ENCODE results near the gene CFAP161.

Gene CFAP161

GRCh38 chr15:81191701-81192100 lies 57.6 kb downstream of the CFAP161 start:
- Histone ChIP-seq H3K27ac (ENCODE audit: low read length) (no peak overlapping the region), H3K36me3 (replicated peaks; ENCODE audit: insufficient read depth, low read length) (no peaks in the 10 kb centered on the region), H3K9me2 (replicated peaks; ENCODE audit: insufficient read depth, low read length) (no peaks in the 10 kb centered on the region), H3K79me2 (ENCODE audit: low read length) (no peaks in the 10 kb centered on the region), H3K9ac (ENCODE audit: low read length) (no peak overlapping the region), H4K20me1 (ENCODE audit: insufficient read depth, low read length) (no peaks in the 10 kb centered on the region), H3K27me3 (replicated peaks; ENCODE audit: insufficient read depth, low read length) (no peaks in the 10 kb centered on the region), H3K4me2 (ENCODE audit: low read depth, low read length) (no peak overlapping the region), H3K4me3 (ENCODE audit: low read length) (no peak overlapping the region), H3F3A (ENCODE audit: insufficient read depth, low read length) (no peaks in the 10 kb centered on the region), H3K9me3 (replicated peaks; ENCODE audit: insufficient read depth, low read length) (no peaks in the 10 kb centered on the region), H2AFZ (ENCODE audit: low read length) (no peak overlapping the region), H3K4me1 (ENCODE audit: low read length) (no peaks in the 10 kb centered on the region)
- TF ChIP-seq CTCF (IDR thresholded peaks at IDR 0.05; ENCODE audit: low read length) = no peak
- TF ChIP-seq EZH2phosphoT487 (IDR thresholded peaks at IDR 0.05; ENCODE audit: low read length) = no peak
- TF ChIP-seq EZH2 (optimal IDR thresholded peaks at IDR 0.05; ENCODE audit: low read depth, low read length) = no peak
- DNase-seq = no peak

DNA sequence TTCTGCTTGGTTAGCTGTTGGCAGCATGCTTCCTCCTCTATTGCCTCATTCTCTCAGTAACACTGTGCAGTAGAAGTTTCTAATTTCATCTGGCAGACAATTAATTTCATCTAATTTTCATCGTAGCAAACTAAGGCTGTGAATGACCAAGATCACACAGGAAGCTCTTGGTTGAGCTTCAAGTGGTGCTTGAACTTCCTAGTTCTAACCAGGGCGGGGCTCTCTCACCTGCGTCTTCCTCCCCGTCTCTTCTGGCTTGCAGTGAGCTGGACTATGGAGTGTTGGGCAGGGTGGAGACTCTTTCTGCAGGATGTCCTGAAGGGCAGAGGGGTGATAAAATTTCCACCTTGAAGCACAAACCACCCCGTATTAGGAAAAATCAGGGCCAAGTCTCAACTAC lies 60.7 kb downstream of the CFAP161 start:
- H3K4me3 ChIP-seq (ENCODE audit: low read length) = no peak overlapping the region
- H3K79me2 ChIP-seq (ENCODE audit: low read length) = no peaks in the 10 kb centered on the region
- DNase-seq = no peak
- H3K9ac ChIP-seq (ENCODE audit: low read length) = no peak overlapping the region
- H3K4me2 ChIP-seq (ENCODE audit: low read depth, low read length) = no peak overlapping the region
- H3K4me1 ChIP-seq (ENCODE audit: low read length) = no peaks in the 10 kb centered on the region
- no peaks in the 10 kb centered on the region for H3F3A ChIP-seq (ENCODE audit: insufficient read depth, low read length)
- no peaks in the 10 kb centered on the region for H3K9me3 ChIP-seq (replicated peaks; ENCODE audit: insufficient read depth, low read length)
- no peaks in the 10 kb centered on the region for H3K27me3 ChIP-seq (replicated peaks; ENCODE audit: insufficient read depth, low read length)
- H2AFZ ChIP-seq (ENCODE audit: low read length) = no peak overlapping the region
- TF ChIP-seq EZH2 (optimal IDR thresholded peaks at IDR 0.05; ENCODE audit: low read depth, low read length) (no peak), EZH2phosphoT487 (IDR thresholded peaks at IDR 0.05; ENCODE audit: low read length) (no peak), CTCF (IDR thresholded peaks at IDR 0.05; ENCODE audit: low read length) (no peak)
- no peaks in the 10 kb centered on the region for H3K9me2 ChIP-seq (replicated peaks; ENCODE audit: insufficient read depth, low read length)
- no peak overlapping the region for H3K27ac ChIP-seq (ENCODE audit: low read length)
- no peaks in the 10 kb centered on the region for H3K36me3 ChIP-seq (replicated peaks; ENCODE audit: insufficient read depth, low read length)
- no peaks in the 10 kb centered on the region for H4K20me1 ChIP-seq (ENCODE audit: insufficient read depth, low read length)

DNA sequence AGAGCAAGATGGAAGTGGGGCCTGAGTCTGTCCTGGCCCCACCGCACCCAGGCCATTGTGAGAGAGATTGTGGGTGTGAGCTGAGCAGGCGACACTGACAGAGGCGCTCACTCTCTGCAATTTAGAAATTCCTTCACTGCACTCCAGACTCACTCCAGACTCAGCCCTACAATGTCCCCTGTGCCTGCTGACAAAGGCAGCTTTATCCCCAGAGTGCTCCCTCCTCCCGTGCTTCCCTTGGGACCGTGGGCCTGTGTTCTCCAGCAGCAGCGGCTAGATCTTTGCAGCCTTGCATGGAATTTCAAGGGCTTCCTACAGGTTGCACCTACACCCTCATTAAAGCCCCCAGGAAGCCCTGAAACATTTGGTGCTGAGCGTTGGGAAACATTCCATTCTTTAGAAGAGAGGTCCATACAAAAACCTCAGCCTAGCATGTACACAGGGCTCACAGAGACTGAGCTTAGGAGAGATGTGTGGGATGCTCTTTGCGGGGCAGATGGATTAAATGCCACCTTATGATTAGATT lies 61.3 kb downstream of the CFAP161 start:
- Histone ChIP-seq H3K4me3 (ENCODE audit: low read length) (no peak overlapping the region), H4K20me1 (ENCODE audit: insufficient read depth, low read length) (no peaks in the 10 kb centered on the region), H3F3A (ENCODE audit: insufficient read depth, low read length) (no peaks in the 10 kb centered on the region), H3K79me2 (ENCODE audit: low read length) (no peaks in the 10 kb centered on the region), H2AFZ (ENCODE audit: low read length) (no peak overlapping the region), H3K36me3 (replicated peaks; ENCODE audit: insufficient read depth, low read length) (no peaks in the 10 kb centered on the region), H3K9ac (ENCODE audit: low read length) (no peak overlapping the region), H3K4me2 (ENCODE audit: low read depth, low read length) (no peak overlapping the region), H3K27ac (ENCODE audit: low read length) (no peak overlapping the region), H3K27me3 (replicated peaks; ENCODE audit: insufficient read depth, low read length) (no peaks in the 10 kb centered on the region), H3K9me2 (replicated peaks; ENCODE audit: insufficient read depth, low read length) (no peaks in the 10 kb centered on the region), H3K9me3 (replicated peaks; ENCODE audit: insufficient read depth, low read length) (no peaks in the 10 kb centered on the region), H3K4me1 (ENCODE audit: low read length) (no peaks in the 10 kb centered on the region)
- TF ChIP-seq EZH2phosphoT487 (IDR thresholded peaks at IDR 0.05; ENCODE audit: low read length) (no peak), EZH2 (optimal IDR thresholded peaks at IDR 0.05; ENCODE audit: low read depth, low read length) (no peak), CTCF (IDR thresholded peaks at IDR 0.05; ENCODE audit: low read length) (no peak)
- no peak for DNase-seq
